ENCODE results near the gene SLC22A23.

DNA sequence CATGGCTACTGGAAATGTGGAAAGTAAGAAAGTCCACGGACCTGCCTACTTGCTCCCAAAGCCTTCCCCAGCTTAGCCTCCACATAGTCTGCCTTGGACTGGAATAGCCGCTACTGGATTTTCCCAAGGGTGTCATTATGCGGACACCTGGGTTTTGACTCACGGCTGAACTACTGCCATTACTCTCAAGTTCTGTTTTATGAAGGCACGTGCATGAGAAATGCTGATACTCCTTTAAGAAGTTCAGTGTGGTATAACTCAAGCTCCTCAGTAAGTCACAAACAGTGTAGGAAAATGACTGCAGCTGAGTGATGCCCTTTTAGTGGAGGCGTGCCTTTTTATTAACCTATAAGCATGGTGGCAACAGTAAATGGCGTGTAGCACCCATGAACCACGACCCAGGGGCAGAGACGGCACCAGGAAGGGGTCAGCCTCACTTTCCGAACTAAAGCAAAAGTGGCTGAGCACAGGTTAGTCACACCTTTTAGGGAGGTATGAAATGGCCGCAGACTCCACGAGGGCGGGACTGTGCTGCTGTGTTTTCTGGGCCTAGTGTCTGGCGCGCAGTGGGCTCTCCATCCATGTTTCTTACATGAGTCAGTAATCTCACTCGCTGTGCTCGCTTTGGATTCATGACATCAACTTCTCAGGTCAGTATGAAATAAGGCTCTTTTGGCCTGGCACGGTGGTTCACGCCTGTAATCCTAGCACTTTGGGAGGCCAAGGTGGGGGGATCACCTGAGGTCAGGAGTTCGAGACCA, 174.2 kb downstream of the SLC22A23 start:
- no peak for TF ChIP-seq EP300 (IDR thresholded peaks at IDR 0.05; ENCODE audit: borderline replicate concordance)
- TF ChIP-seq CEBPB (IDR thresholded peaks at IDR 0.05): no peak
- no peak for TF ChIP-seq EGR1 (IDR thresholded peaks at IDR 0.05)
- TF ChIP-seq TAF1 (IDR thresholded peaks at IDR 0.05; ENCODE audit: low read depth): no peak
- no peak for TF ChIP-seq RAD21 (IDR thresholded peaks at IDR 0.05; ENCODE audit: low read depth)
- TF ChIP-seq, protein P1, sequence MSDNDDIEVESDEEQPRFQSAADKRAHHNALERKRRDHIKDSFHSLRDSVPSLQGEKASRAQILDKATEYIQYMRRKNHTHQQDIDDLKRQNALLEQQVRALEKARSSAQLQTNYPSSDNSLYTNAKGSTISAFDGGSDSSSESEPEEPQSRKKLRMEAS (IDR thresholded peaks at IDR 0.05): no peak
- TF ChIP-seq, protein P2, sequence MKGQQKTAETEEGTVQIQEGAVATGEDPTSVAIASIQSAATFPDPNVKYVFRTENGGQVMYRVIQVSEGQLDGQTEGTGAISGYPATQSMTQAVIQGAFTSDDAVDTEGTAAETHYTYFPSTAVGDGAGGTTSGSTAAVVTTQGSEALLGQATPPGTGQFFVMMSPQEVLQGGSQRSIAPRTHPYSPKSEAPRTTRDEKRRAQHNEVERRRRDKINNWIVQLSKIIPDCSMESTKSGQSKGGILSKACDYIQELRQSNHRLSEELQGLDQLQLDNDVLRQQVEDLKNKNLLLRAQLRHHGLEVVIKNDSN (IDR thresholded peaks at IDR 0.05): no peak
- no peak for TF ChIP-seq ZBTB7A (IDR thresholded peaks at IDR 0.05; ENCODE audit: low read depth)
- TF ChIP-seq TEAD4 (IDR thresholded peaks at IDR 0.05): no peak
- TF ChIP-seq FOXM1 (IDR thresholded peaks at IDR 0.05; ENCODE audit: borderline replicate concordance, low read depth): no peak
- TF ChIP-seq, protein P3, sequence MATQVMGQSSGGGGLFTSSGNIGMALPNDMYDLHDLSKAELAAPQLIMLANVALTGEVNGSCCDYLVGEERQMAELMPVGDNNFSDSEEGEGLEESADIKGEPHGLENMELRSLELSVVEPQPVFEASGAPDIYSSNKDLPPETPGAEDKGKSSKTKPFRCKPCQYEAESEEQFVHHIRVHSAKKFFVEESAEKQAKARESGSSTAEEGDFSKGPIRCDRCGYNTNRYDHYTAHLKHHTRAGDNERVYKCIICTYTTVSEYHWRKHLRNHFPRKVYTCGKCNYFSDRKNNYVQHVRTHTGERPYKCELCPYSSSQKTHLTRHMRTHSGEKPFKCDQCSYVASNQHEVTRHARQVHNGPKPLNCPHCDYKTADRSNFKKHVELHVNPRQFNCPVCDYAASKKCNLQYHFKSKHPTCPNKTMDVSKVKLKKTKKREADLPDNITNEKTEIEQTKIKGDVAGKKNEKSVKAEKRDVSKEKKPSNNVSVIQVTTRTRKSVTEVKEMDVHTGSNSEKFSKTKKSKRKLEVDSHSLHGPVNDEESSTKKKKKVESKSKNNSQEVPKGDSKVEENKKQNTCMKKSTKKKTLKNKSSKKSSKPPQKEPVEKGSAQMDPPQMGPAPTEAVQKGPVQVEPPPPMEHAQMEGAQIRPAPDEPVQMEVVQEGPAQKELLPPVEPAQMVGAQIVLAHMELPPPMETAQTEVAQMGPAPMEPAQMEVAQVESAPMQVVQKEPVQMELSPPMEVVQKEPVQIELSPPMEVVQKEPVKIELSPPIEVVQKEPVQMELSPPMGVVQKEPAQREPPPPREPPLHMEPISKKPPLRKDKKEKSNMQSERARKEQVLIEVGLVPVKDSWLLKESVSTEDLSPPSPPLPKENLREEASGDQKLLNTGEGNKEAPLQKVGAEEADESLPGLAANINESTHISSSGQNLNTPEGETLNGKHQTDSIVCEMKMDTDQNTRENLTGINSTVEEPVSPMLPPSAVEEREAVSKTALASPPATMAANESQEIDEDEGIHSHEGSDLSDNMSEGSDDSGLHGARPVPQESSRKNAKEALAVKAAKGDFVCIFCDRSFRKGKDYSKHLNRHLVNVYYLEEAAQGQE (IDR thresholded peaks at IDR 0.05; ENCODE audit: low read depth): no peak
